Measurements from ENCODE around the gene USP1.

Gene USP1

GRCh38 chr1:62476525-62477219 lies 39.8 kb downstream of the USP1 start:
- no peak for TF ChIP-seq CTCF (conservative IDR thresholded peaks at IDR 0.05; ENCODE audit: low read depth, low read length)
- no peak overlapping the region for H3K4me3 ChIP-seq (ENCODE audit: low read depth, low read length)
- DNase-seq (ENCODE audit: low read depth) = no peak

GRCh38 chr1:62481681-62482080 lies 44.8 kb downstream of the USP1 start:
- DNase-seq (ENCODE audit: low read depth) = no peak
- no peak overlapping the region for H3K4me3 ChIP-seq (ENCODE audit: low read depth, low read length)
- TF ChIP-seq CTCF (conservative IDR thresholded peaks at IDR 0.05; ENCODE audit: low read depth, low read length) = no peak

GRCh38 chr1:62484824-62485468 lies 48.1 kb downstream of the USP1 start:
- no peak for TF ChIP-seq CTCF (conservative IDR thresholded peaks at IDR 0.05; ENCODE audit: low read depth, low read length)
- no peak overlapping the region for H3K4me3 ChIP-seq (ENCODE audit: low read depth, low read length)
- no peak for DNase-seq (ENCODE audit: low read depth)

GRCh38 chr1:62487956-62488355 lies 51.1 kb downstream of the USP1 start:
- no peak for TF ChIP-seq CTCF (conservative IDR thresholded peaks at IDR 0.05; ENCODE audit: low read depth, low read length)
- no peak for DNase-seq (ENCODE audit: low read depth)
- H3K4me3 ChIP-seq (ENCODE audit: low read depth, low read length) = no peak overlapping the region

GRCh38 chr1:62492521-62492920 lies 55.7 kb downstream of the USP1 start:
- no peak overlapping the region for H3K4me3 ChIP-seq (ENCODE audit: low read depth, low read length)
- no peak for DNase-seq (ENCODE audit: low read depth)
- no peak for TF ChIP-seq CTCF (conservative IDR thresholded peaks at IDR 0.05; ENCODE audit: low read depth, low read length)

- no peak overlapping the region for H3K4me3 ChIP-seq (ENCODE audit: low read depth, low read length)
- no peak for TF ChIP-seq CTCF (conservative IDR thresholded peaks at IDR 0.05; ENCODE audit: low read depth, low read length)
- DNase-seq (ENCODE audit: low read depth) = peak; percentile 26
Observed at GRCh38 chr1:62493656-62494055, 56.8 kb downstream of the USP1 start.

GRCh38 chr1:62494137-62494536 lies 57.3 kb downstream of the USP1 start:
- no peak for DNase-seq (ENCODE audit: low read depth)
- H3K4me3 ChIP-seq (ENCODE audit: low read depth, low read length) = no peak overlapping the region
- no peak for TF ChIP-seq CTCF (conservative IDR thresholded peaks at IDR 0.05; ENCODE audit: low read depth, low read length)

All from choroid plexus epithelial cell (primary cell).